CD4-positive, CD25-positive, alpha-beta regulatory T cell (primary cell): Measurements from ENCODE around the gene CEBPB. TPM values are rescaled to one million over a fixed set of nuclear protein-coding genes. Genes with fewer than 3 reads are reported as not detected.

Experiments used
- ATAC-seq, 2 donors: fragments of 150-1000 bp; cut with Tn5 transposase; one replicate each; pipeline ENCODE4 v1.10.0; 2021; ENCODE audit warnings: low read depth in 2 of 2, moderate number of reproducible peaks in 2 of 2, moderate library complexity in 1 of 2
- DNase-seq, 3 donors: peaks; one replicate each; pipeline versions ENCODE4 v3.0.0 to v3.0.0-alpha.2; 2012 to 2022; ENCODE audit warnings: mixed read lengths in 1 of 3
- H3K27ac ChIP-seq: one replicate; pipeline ENCODE4 v1.7.0; 2013; ENCODE audit warnings: mild to moderate bottlenecking, low read length; ENCODE audit not compliant: insufficient read depth, poor library complexity, severe bottlenecking
- H3K27me3 ChIP-seq: one replicate; pipeline ENCODE4 v1.7.0; 2013; ENCODE audit warnings: low read length; ENCODE audit not compliant: control insufficient read depth, insufficient read depth
- H3K36me3 ChIP-seq: one replicate; pipeline ENCODE4 v1.7.0; 2013; ENCODE audit warnings: mild to moderate bottlenecking, low read length, moderate library complexity; ENCODE audit not compliant: control insufficient read depth, insufficient read depth
- H3K4me1 ChIP-seq: 2 replicates; pipeline ENCODE4 v1.7.0; 2013; ENCODE audit warnings: mild to moderate bottlenecking, low read length; ENCODE audit not compliant: insufficient read depth, control insufficient read depth, poor library complexity, severe bottlenecking
- H3K4me3 ChIP-seq: one replicate; pipeline ENCODE4 v1.7.0; 2013; ENCODE audit warnings: low read depth, mild to moderate bottlenecking, low read length, moderate library complexity
- H3K9me3 ChIP-seq, 2 experiments: 1 replicate in 1 of 2; 2 replicates in 1 of 2; pipeline ENCODE4 v1.7.0; 2013; ENCODE audit warnings: low read length in 2 of 2, mild to moderate bottlenecking in 1 of 2, moderate library complexity in 1 of 2; ENCODE audit not compliant: control insufficient read depth in 2 of 2
- H3K27ac Mint-ChIP-seq, 3 donors: one replicate each; pipeline ENCODE4 v1.8.0; 2020 to 2022; ENCODE audit warnings: mild to moderate bottlenecking in 3 of 3, mixed read lengths in 3 of 3, moderate library complexity in 2 of 3
- H3K27me3 Mint-ChIP-seq: one replicate; pipeline ENCODE4 v1.8.0; 2022; ENCODE audit warnings: mild to moderate bottlenecking, mixed read lengths
- H3K36me3 Mint-ChIP-seq: one replicate; pipeline ENCODE4 v1.8.0; 2020; ENCODE audit warnings: mixed read lengths
- H3K4me1 Mint-ChIP-seq, 4 donors: one replicate each; pipeline ENCODE4 v1.8.0; 2020 to 2022; ENCODE audit warnings: mixed read lengths in 4 of 4, mild to moderate bottlenecking in 1 of 4
- H3K4me3 Mint-ChIP-seq, 4 donors: one replicate each; pipeline ENCODE4 v1.8.0; 2020 to 2022; ENCODE audit warnings: mild to moderate bottlenecking in 4 of 4, mixed read lengths in 4 of 4, moderate library complexity in 3 of 4
- H3K9me3 Mint-ChIP-seq, 7 donors: one replicate each; pipeline ENCODE4 v1.8.0; 2020 to 2022; ENCODE audit warnings: mixed read lengths in 7 of 7, mild to moderate bottlenecking in 3 of 7, moderate library complexity in 2 of 7
- polyA plus RNA-seq, 4 donors: library from polyadenylated mRNA; unstranded; fragments of 300-500 nt; fragmentation: Illumina TruSeq; gene quantifications; one replicate each; pipeline ENCODE4 v1.2.3, GENCODE V29; 2021
- total RNA-seq: library from RNA; stranded (reverse); gene quantifications from one replicate; pipeline ENCODE4 v1.2.3, GENCODE V29; 2022

The CEBPB gene
- total and polyA plus RNA-seq, 5 donors from 2014 or later: 12.3 to 17.3 (median 12.7) TPM

- DNase-seq (no peak), ATAC-seq (no peak)
- Mint-ChIP-seq H3K27me3 (peaks cover 8% of the 10 kb centered on the region), H3K4me3 (peak overlapping the region in 1 of 4 donors; percentile 1), H3K27ac (no peak overlapping the region), H3K36me3 (no peaks in the 10 kb centered on the region), H3K9me3 (peaks cover 0 to 2% (median 0%) of the 10 kb centered on the region in 7 donors), H3K4me1 (no peaks in the 10 kb centered on the region)
- Histone ChIP-seq H3K4me3 (no peak overlapping the region), H3K27ac (no peak overlapping the region), H3K4me1 (no peaks in the 10 kb centered on the region), H3K36me3 (no peaks in the 10 kb centered on the region), H3K27me3 (no peaks in the 10 kb centered on the region), H3K9me3 (no peaks in the 10 kb centered on the region)
Observed at GRCh38 chr20:50242178-50242514, 51.5 kb downstream of the CEBPB start.

Other genes with a start within 250 kb of the CEBPB start
- gene SNAI1, start 207.8 kb upstream of the CEBPB start, total RNA-seq: 1.4 TPM
- gene SNAI1, start 207.8 kb upstream of the CEBPB start, polyA plus RNA-seq: under 1 TPM in 1 of 4 donors, not detected in 3; 0.34 TPM
- gene UBE2V1, start 77.7 kb upstream of the CEBPB start, total RNA-seq: 124 TPM
- gene UBE2V1, start 77.7 kb upstream of the CEBPB start, polyA plus RNA-seq: 100 to 1,000 TPM; 115 to 130 (median 127) TPM
- 26.4 TPM for gene PEDS1, start 37.1 kb upstream of the CEBPB start, total RNA-seq
- gene PEDS1, start 37.1 kb upstream of the CEBPB start, polyA plus RNA-seq: 10 to 100 TPM; 16.8 to 18.3 (median 17.8) TPM